ENCODE data around the gene MMP19. TPM values are rescaled to one million over a fixed set of nuclear protein-coding genes. Genes with fewer than 3 reads are reported as not detected.

The MMP19 gene
- total RNA-seq, 3 donors from 2014 or later (not counting 1 experiment from before 2014, with no cell fraction given), result 0.45 to 0.88 TPM; not detected in 1

- no peaks in the 10 kb centered on the region for H3K27me3 ChIP-seq (ENCODE audit: control insufficient read depth, insufficient read depth, low read length)
- no peaks in the 10 kb centered on the region for H3K9me3 ChIP-seq (ENCODE audit: control insufficient read depth, insufficient read depth, low read length)
- TF ChIP-seq CTCF (IDR thresholded peaks at IDR 0.05), result no peak
- no peak overlapping the region for H3K27ac ChIP-seq (ENCODE audit: low read length)
- H3K36me3 Mint-ChIP-seq, result no peaks in the 10 kb centered on the region
- no peak overlapping the region for H3K4me3 Mint-ChIP-seq
- intact Hi-C loops (cut with micrococcal nuclease), result no loop called here
- no peaks in the 10 kb centered on the region for H3K36me3 ChIP-seq (ENCODE audit: control insufficient read depth, insufficient read depth, low read length)
- H3K4me1 ChIP-seq (ENCODE audit: control insufficient read depth, insufficient read depth, low read length), result no peaks in the 10 kb centered on the region
- WGBS (ENCODE audit: insufficient coverage), result 95% methylated on average over 3 of the region's 3 CpGs
- H3K27me3 Mint-ChIP-seq (ENCODE audit: low read depth in 2 of 2), result peaks cover 14 to 24% of the 10 kb centered on the region in 2 donors
- H3K4me3 ChIP-seq (ENCODE audit: low read length), result no peak overlapping the region
- no peaks in the 10 kb centered on the region for H3K4me1 Mint-ChIP-seq
- no peak for DNase-seq
- ATAC-seq, result no peak
- no peaks in the 10 kb centered on the region for H3K9me3 Mint-ChIP-seq
- no peak overlapping the region for H3K27ac Mint-ChIP-seq
These were observed 8.2 kb upstream of the MMP19 start for GRCh38 chr12:55850893-55851292.

GRCh38 chr12:55850401-55850800, 7.7 kb upstream of the MMP19 start:
- peaks cover 14 to 24% of the 10 kb centered on the region in 2 donors for H3K27me3 Mint-ChIP-seq (ENCODE audit: low read depth in 2 of 2)
- H3K36me3 Mint-ChIP-seq, result no peaks in the 10 kb centered on the region
- no peak for ATAC-seq
- H3K4me3 Mint-ChIP-seq, result no peak overlapping the region
- H3K27ac ChIP-seq (ENCODE audit: low read length), result no peak overlapping the region
- no peaks in the 10 kb centered on the region for H3K4me1 ChIP-seq (ENCODE audit: control insufficient read depth, insufficient read depth, low read length)
- TF ChIP-seq CTCF (IDR thresholded peaks at IDR 0.05), result no peak
- no peaks in the 10 kb centered on the region for H3K4me1 Mint-ChIP-seq
- H3K27me3 ChIP-seq (ENCODE audit: control insufficient read depth, insufficient read depth, low read length), result no peaks in the 10 kb centered on the region
- no peaks in the 10 kb centered on the region for H3K9me3 Mint-ChIP-seq
- intact Hi-C loops (cut with micrococcal nuclease), result no loop called here
- no peak overlapping the region for H3K4me3 ChIP-seq (ENCODE audit: low read length)
- DNase-seq, result no peak
- WGBS (ENCODE audit: insufficient coverage), result 80% methylated on average over 1 of the region's 1 CpG
- no peaks in the 10 kb centered on the region for H3K9me3 ChIP-seq (ENCODE audit: control insufficient read depth, insufficient read depth, low read length)
- no peak overlapping the region for H3K27ac Mint-ChIP-seq
- H3K36me3 ChIP-seq (ENCODE audit: control insufficient read depth, insufficient read depth, low read length), result no peaks in the 10 kb centered on the region

- no peak for TF ChIP-seq CTCF (IDR thresholded peaks at IDR 0.05)
- WGBS (ENCODE audit: insufficient coverage), result 91% methylated on average over 7 of the region's 7 CpGs
- Mint-ChIP-seq H3K4me1 (no peaks in the 10 kb centered on the region), H3K27ac (no peak overlapping the region), H3K4me3 (no peak overlapping the region), H3K36me3 (no peaks in the 10 kb centered on the region), H3K9me3 (no peaks in the 10 kb centered on the region), H3K27me3 (ENCODE audit: low read depth in 2 of 2) (peaks cover 14 to 24% of the 10 kb centered on the region in 2 donors)
- H3K27ac ChIP-seq (ENCODE audit: low read length), result no peak overlapping the region
- DNase-seq, result no peak
- H3K4me3 ChIP-seq (ENCODE audit: low read length), result no peak overlapping the region
- intact Hi-C loops (cut with micrococcal nuclease), result no loop called here
- no peaks in the 10 kb centered on the region for H3K36me3 ChIP-seq (ENCODE audit: control insufficient read depth, insufficient read depth, low read length)
- H3K9me3 ChIP-seq (ENCODE audit: control insufficient read depth, insufficient read depth, low read length), result no peaks in the 10 kb centered on the region
- ATAC-seq, result no peak
- H3K4me1 ChIP-seq (ENCODE audit: control insufficient read depth, insufficient read depth, low read length), result no peaks in the 10 kb centered on the region
- H3K27me3 ChIP-seq (ENCODE audit: control insufficient read depth, insufficient read depth, low read length), result no peaks in the 10 kb centered on the region
These were observed 7.0 kb upstream of the MMP19 start for GRCh38 chr12:55849616-55850343.

All from natural killer cell (primary cell).